Measurements from ENCODE around the gene SERPINB8. TPM values are rescaled to one million over a fixed set of nuclear protein-coding genes. Genes with fewer than 3 reads are reported as not detected.

SERPINB8 gene
- total RNA-seq, 1 experiment from 2014 or later = 2.0 TPM

GRCh38 chr18:63960891-63961290, 9.0 kb upstream of the SERPINB8 start:
- intact Hi-C loops (cut with micrococcal nuclease; ENCODE audit: unreplicated experiment) (no loop called here), in situ Hi-C loops (cut with HindIII; ENCODE audit: low pct_unique_long_range_greater_than_20kb, low sequenced_read_pairs) (no loop called here)
- no TSS peak for BruUV-seq (replicated peaks)
- CTCF ChIA-PET = no interaction called here
- no peak for ATAC-seq
- Histone ChIP-seq H3K4me3 (ENCODE audit: low read depth in 2 of 2, low read length in 2 of 2) (no peak overlapping the region), H3K27me3 (ENCODE audit: control insufficient read depth, insufficient read depth, low read length) (no peaks in the 10 kb centered on the region), H3K36me3 (ENCODE audit: control insufficient read depth, insufficient read depth, low read length) (no peaks in the 10 kb centered on the region), H3K27ac (ENCODE audit: low read length) (no peak overlapping the region), H3K9me3 (ENCODE audit: control insufficient read depth, insufficient read depth, low read depth, low read length) (no peaks in the 10 kb centered on the region), H3K4me1 (ENCODE audit: control insufficient read depth, insufficient read depth, low read length) (no peaks in the 10 kb centered on the region)
- POLR2A ChIA-PET = no interaction called here
- no peak for DNase-seq (ENCODE audit: low read depth, low spot score)
- TF ChIP-seq POLR2AphosphoS5 (IDR thresholded peaks at IDR 0.05; ENCODE audit: low read depth, low read length) (no peak), SIN3A (IDR thresholded peaks at IDR 0.05; ENCODE audit: borderline replicate concordance, insufficient read depth, low read depth, low read length) (no peak), TCF7L2 (IDR thresholded peaks at IDR 0.05; ENCODE audit: low read depth, low read length) (no peak)
- TF ChIP-seq, protein P1, sequence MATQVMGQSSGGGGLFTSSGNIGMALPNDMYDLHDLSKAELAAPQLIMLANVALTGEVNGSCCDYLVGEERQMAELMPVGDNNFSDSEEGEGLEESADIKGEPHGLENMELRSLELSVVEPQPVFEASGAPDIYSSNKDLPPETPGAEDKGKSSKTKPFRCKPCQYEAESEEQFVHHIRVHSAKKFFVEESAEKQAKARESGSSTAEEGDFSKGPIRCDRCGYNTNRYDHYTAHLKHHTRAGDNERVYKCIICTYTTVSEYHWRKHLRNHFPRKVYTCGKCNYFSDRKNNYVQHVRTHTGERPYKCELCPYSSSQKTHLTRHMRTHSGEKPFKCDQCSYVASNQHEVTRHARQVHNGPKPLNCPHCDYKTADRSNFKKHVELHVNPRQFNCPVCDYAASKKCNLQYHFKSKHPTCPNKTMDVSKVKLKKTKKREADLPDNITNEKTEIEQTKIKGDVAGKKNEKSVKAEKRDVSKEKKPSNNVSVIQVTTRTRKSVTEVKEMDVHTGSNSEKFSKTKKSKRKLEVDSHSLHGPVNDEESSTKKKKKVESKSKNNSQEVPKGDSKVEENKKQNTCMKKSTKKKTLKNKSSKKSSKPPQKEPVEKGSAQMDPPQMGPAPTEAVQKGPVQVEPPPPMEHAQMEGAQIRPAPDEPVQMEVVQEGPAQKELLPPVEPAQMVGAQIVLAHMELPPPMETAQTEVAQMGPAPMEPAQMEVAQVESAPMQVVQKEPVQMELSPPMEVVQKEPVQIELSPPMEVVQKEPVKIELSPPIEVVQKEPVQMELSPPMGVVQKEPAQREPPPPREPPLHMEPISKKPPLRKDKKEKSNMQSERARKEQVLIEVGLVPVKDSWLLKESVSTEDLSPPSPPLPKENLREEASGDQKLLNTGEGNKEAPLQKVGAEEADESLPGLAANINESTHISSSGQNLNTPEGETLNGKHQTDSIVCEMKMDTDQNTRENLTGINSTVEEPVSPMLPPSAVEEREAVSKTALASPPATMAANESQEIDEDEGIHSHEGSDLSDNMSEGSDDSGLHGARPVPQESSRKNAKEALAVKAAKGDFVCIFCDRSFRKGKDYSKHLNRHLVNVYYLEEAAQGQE (IDR thresholded peaks at IDR 0.05; ENCODE audit: insufficient read depth in 1 of 2, low read depth in 2 of 2, low read length in 1 of 2) = no peak
- TF ChIP-seq, protein P2, sequence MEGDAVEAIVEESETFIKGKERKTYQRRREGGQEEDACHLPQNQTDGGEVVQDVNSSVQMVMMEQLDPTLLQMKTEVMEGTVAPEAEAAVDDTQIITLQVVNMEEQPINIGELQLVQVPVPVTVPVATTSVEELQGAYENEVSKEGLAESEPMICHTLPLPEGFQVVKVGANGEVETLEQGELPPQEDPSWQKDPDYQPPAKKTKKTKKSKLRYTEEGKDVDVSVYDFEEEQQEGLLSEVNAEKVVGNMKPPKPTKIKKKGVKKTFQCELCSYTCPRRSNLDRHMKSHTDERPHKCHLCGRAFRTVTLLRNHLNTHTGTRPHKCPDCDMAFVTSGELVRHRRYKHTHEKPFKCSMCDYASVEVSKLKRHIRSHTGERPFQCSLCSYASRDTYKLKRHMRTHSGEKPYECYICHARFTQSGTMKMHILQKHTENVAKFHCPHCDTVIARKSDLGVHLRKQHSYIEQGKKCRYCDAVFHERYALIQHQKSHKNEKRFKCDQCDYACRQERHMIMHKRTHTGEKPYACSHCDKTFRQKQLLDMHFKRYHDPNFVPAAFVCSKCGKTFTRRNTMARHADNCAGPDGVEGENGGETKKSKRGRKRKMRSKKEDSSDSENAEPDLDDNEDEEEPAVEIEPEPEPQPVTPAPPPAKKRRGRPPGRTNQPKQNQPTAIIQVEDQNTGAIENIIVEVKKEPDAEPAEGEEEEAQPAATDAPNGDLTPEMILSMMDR (IDR thresholded peaks at IDR 0.05) = no peak

- ATAC-seq (no peak), DNase-seq (ENCODE audit: low read depth, low spot score) (no peak)
- in situ Hi-C loops (cut with HindIII; ENCODE audit: low pct_unique_long_range_greater_than_20kb, low sequenced_read_pairs) (no loop called here), intact Hi-C loops (cut with micrococcal nuclease; ENCODE audit: unreplicated experiment) (no loop called here)
- no TSS peak for BruUV-seq (replicated peaks)
- Histone ChIP-seq H3K9me3 (ENCODE audit: control insufficient read depth, insufficient read depth, low read depth, low read length) (no peaks in the 10 kb centered on the region), H3K4me1 (ENCODE audit: control insufficient read depth, insufficient read depth, low read length) (no peaks in the 10 kb centered on the region), H3K27me3 (ENCODE audit: control insufficient read depth, insufficient read depth, low read length) (no peaks in the 10 kb centered on the region), H3K27ac (ENCODE audit: low read length) (no peak overlapping the region), H3K4me3 (ENCODE audit: low read depth in 2 of 2, low read length in 2 of 2) (no peak overlapping the region), H3K36me3 (ENCODE audit: control insufficient read depth, insufficient read depth, low read length) (no peaks in the 10 kb centered on the region)
- ChIA-PET POLR2A (no interaction called here), CTCF (no interaction called here)
- TF ChIP-seq SIN3A (IDR thresholded peaks at IDR 0.05; ENCODE audit: borderline replicate concordance, insufficient read depth, low read depth, low read length) = no peak
- TF ChIP-seq TCF7L2 (IDR thresholded peaks at IDR 0.05; ENCODE audit: low read depth, low read length) = no peak
- TF ChIP-seq, protein P1 (IDR thresholded peaks at IDR 0.05; ENCODE audit: insufficient read depth in 1 of 2, low read depth in 2 of 2, low read length in 1 of 2) = no peak
- TF ChIP-seq, protein P2 (IDR thresholded peaks at IDR 0.05) = no peak
- TF ChIP-seq POLR2AphosphoS5 (IDR thresholded peaks at IDR 0.05; ENCODE audit: low read depth, low read length) = no peak
Observed at GRCh38 chr18:63961435-63961980, 8.4 kb upstream of the SERPINB8 start.

All from Panc1 (cell line).